ENCODE measurements around the gene ATG7.

ATG7 gene

GRCh38 chr3:11246663-11246970, 25.6 kb upstream of the ATG7 start:
- H3K79me2 ChIP-seq (ENCODE audit: insufficient read depth, low read depth), result no peaks in the 10 kb centered on the region
- H2AFZ ChIP-seq (ENCODE audit: low read depth), result no peak overlapping the region
- no peak overlapping the region for H3K9ac ChIP-seq
- no peaks in the 10 kb centered on the region for H3K4me1 ChIP-seq (ENCODE audit: low read depth, poor library complexity, severe bottlenecking)
- no peaks in the 10 kb centered on the region for H3K36me3 ChIP-seq (ENCODE audit: insufficient read depth)
- H4K20me1 ChIP-seq (ENCODE audit: insufficient read depth), result no peaks in the 10 kb centered on the region
- no peak overlapping the region for H3K27ac ChIP-seq
- no peaks in the 10 kb centered on the region for H3K27me3 ChIP-seq (ENCODE audit: insufficient read depth, low read depth)
- H3K4me3 ChIP-seq (IDR thresholded peaks at IDR 0.05; ENCODE audit: insufficient read depth, low read depth, low read length), result no peak overlapping the region
- no peak for TF ChIP-seq CTCF (conservative IDR thresholded peaks at IDR 0.05; ENCODE audit: low read depth, low read length)
- H3K4me2 ChIP-seq, result no peak overlapping the region

- no peaks in the 10 kb centered on the region for H3K79me2 ChIP-seq (ENCODE audit: insufficient read depth, low read depth)
- no peak overlapping the region for H3K4me3 ChIP-seq (IDR thresholded peaks at IDR 0.05; ENCODE audit: insufficient read depth, low read depth, low read length)
- H4K20me1 ChIP-seq (ENCODE audit: insufficient read depth), result no peaks in the 10 kb centered on the region
- H3K4me2 ChIP-seq, result no peak overlapping the region
- H3K36me3 ChIP-seq (ENCODE audit: insufficient read depth), result no peaks in the 10 kb centered on the region
- H2AFZ ChIP-seq (ENCODE audit: low read depth), result no peak overlapping the region
- H3K27me3 ChIP-seq (ENCODE audit: insufficient read depth, low read depth), result no peaks in the 10 kb centered on the region
- no peak overlapping the region for H3K27ac ChIP-seq
- no peaks in the 10 kb centered on the region for H3K4me1 ChIP-seq (ENCODE audit: low read depth, poor library complexity, severe bottlenecking)
- no peak overlapping the region for H3K9ac ChIP-seq
- no peak for TF ChIP-seq CTCF (conservative IDR thresholded peaks at IDR 0.05; ENCODE audit: low read depth, low read length)
Observed at GRCh38 chr3:11247362-11247761, 24.8 kb upstream of the ATG7 start.

- Histone ChIP-seq H4K20me1 (ENCODE audit: insufficient read depth) (no peaks in the 10 kb centered on the region), H3K27me3 (ENCODE audit: insufficient read depth, low read depth) (no peaks in the 10 kb centered on the region)
Observed at GRCh38 chr3:11248596-11248995, 23.6 kb upstream of the ATG7 start.

GRCh38 chr3:11250902-11251806, 21.0 kb upstream of the ATG7 start:
- Histone ChIP-seq H3K4me1 (ENCODE audit: low read depth, poor library complexity, severe bottlenecking) (no peaks in the 10 kb centered on the region), H3K27me3 (ENCODE audit: insufficient read depth, low read depth) (no peaks in the 10 kb centered on the region), H3K79me2 (ENCODE audit: insufficient read depth, low read depth) (no peaks in the 10 kb centered on the region), H3K36me3 (ENCODE audit: insufficient read depth) (no peaks in the 10 kb centered on the region), H3K9ac (no peak overlapping the region), H2AFZ (ENCODE audit: low read depth) (no peak overlapping the region), H3K4me3 (IDR thresholded peaks at IDR 0.05; ENCODE audit: insufficient read depth, low read depth, low read length) (no peak overlapping the region), H3K4me2 (no peak overlapping the region), H4K20me1 (ENCODE audit: insufficient read depth) (no peaks in the 10 kb centered on the region), H3K27ac (no peak overlapping the region)
- no peak for TF ChIP-seq CTCF (conservative IDR thresholded peaks at IDR 0.05; ENCODE audit: low read depth, low read length)

More at GRCh38 chr3:11248596-11248995, 23.6 kb upstream of the ATG7 start:
- Histone ChIP-seq H3K9ac (no peak overlapping the region), H3K4me1 (ENCODE audit: low read depth, poor library complexity, severe bottlenecking) (no peaks in the 10 kb centered on the region), H3K4me2 (no peak overlapping the region), H3K79me2 (ENCODE audit: insufficient read depth, low read depth) (no peaks in the 10 kb centered on the region), H3K27ac (no peak overlapping the region), H2AFZ (ENCODE audit: low read depth) (no peak overlapping the region), H3K4me3 (IDR thresholded peaks at IDR 0.05; ENCODE audit: insufficient read depth, low read depth, low read length) (no peak overlapping the region), H3K36me3 (ENCODE audit: insufficient read depth) (no peaks in the 10 kb centered on the region)
- TF ChIP-seq CTCF (conservative IDR thresholded peaks at IDR 0.05; ENCODE audit: low read depth, low read length), result no peak
